NCI-H460 (cell line): ENCODE measurements around the gene SURF1. TPM values are rescaled to one million over a fixed set of nuclear protein-coding genes. Genes with fewer than 3 reads are reported as not detected.
"Not testable (repeated sequence)": the region's sequence is repeated elsewhere in the genome, so short reads cannot be mapped to it uniquely, and the experiment has no call there.

ENCODE experiments used
- DNase-seq: peaks from one replicate; pipeline ENCODE4 v3.0.0-alpha.2; 2016; ENCODE audit warnings: low read depth; ENCODE audit errors: extremely low read depth
- polyA plus RNA-seq: library from polyadenylated mRNA; depleted of rRNA; stranded (reverse); fragments of >200 nt; gene quantifications from 2 replicates; pipeline ENCODE4 v1.2.3, GENCODE V29; 2014; cell fraction: nucleus; rRNA removed
- total RNA-seq: library from RNA; depleted of rRNA; stranded (reverse); fragments of >200 nt; shearing (Covaris generic); gene quantifications from 2 replicates; pipeline ENCODE4 v1.2.3, GENCODE V29; 2014; rRNA removed

Gene SURF1, protein sequence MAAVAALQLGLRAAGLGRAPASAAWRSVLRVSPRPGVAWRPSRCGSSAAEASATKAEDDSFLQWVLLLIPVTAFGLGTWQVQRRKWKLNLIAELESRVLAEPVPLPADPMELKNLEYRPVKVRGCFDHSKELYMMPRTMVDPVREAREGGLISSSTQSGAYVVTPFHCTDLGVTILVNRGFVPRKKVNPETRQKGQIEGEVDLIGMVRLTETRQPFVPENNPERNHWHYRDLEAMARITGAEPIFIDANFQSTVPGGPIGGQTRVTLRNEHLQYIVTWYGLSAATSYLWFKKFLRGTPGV
- 17.3 and 23.8 TPM in 2 replicates for total RNA-seq
- 15.6 and 18.3 TPM in 2 replicates for polyA plus RNA-seq

DNA sequence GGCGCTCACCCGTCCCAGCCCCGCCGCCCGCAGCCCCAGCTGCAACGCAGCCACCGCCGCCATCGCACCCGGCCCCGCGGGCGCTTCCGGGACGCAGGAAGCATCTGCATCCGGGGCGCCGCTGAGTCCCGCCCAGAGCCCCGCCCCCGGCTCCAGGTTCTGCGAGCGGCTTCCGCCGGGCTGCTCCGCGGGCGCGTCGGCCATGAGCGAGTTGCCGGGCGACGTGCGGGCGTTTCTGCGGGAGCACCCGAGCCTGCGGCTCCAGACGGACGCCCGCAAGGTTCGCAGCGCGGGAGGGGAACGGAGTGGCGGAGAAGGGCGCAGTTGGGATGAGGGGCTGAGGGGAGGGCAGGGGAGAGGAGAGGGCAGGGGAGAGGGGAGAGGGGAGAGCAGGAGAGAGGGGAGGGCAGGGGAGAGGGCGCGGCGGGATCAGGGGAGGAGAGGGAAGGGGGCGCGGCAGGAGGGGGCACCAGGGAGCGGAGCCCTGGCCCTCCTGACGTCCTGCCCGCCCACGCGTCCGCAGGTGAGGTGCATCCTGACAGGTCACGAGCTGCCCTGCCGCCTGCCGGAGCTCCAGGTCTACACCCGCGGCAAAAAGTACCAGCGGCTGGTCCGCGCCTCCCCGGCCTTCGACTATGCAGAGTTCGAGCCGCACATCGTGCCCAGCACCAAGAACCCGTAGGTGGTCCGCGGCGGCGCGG, at the start of gene SURF1, which contains the start of gene SURF2:
Gene SURF1 (minus strand): TSS at position 97 of the 701 bp plus-strand sequence. CDS start 34 bp downstream, at position 63.
Gene SURF2 (plus strand): TSS at position 160 of the 701 bp plus-strand sequence. CDS start 43 bp downstream, at position 203.
- DNase-seq = peak; percentile 75

- no peak for DNase-seq
Measured at GRCh38 chr9:133405508-133406438, 49.5 kb upstream of the SURF1 start.

- no peak for DNase-seq
Measured at GRCh38 chr9:133404454-133405002, 48.2 kb upstream of the SURF1 start.

- DNase-seq = peak; percentile 21
Measured at GRCh38 chr9:133403766-133404453, 47.6 kb upstream of the SURF1 start.

DNA sequence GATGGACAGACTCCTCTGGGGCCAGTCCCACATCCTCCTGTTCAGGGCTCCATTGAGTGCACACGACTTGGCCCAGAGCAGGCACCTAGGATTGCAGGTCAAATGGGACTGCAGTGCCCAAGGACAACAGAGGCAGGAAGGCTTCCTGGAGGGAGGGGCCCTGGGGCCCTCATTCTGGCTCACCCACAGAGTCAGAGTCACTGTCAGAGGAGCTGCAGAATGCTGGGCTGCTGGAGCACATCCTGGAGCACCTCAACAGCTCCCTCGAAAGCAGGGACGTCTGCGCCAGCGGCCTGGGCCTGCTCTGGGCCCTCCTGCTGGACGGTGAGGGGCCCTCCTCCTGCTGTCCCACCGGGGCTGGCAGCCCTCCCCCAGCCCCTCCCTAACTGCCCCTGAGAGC, 46.4 kb upstream of the SURF1 start:
- DNase-seq = no peak

DNA sequence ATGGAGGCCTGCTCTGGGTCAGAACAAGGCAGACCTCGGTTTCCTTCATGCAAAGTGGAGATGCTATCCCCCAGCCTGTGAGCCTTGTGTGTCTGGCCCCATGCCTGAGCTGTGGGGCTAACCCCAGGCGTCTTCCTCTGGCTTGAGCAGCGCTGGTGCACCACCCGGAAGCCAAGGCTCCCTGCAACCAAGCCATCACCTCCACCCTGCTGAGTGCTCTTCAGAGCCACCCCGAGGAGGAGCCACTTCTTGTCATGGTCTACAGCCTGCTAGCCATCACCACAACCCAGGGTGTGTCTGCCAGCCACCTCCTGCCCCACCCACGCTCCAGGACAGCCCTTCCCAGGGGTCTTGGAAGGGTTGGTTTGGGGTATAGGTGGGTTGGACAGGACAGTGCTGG, 45.3 kb upstream of the SURF1 start:
- DNase-seq = no peak

- no peak for DNase-seq
Measured at GRCh38 chr9:133400292-133400691, 44.0 kb upstream of the SURF1 start.

DNA sequence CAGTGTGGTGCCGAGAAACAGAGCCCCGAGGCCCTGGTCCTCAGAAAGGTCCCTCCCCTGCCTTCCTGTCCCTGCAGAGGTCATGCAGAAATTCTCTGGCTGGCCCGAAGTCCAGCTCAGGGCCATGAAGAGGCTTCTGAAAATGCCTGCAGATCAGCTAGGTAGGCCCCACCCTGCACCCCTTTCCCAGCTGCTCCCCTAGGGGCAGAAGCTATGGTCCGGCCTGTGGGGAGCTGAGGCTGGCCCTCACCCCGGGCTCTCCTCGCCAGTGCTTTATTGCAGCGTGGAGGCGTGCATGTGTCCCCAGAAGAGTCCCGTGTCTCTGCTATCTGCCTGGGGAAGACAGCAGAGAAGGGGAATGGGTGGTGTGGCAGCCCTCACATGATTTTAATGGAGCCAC, 41.6 kb upstream of the SURF1 start:
- no peak for DNase-seq

DNA sequence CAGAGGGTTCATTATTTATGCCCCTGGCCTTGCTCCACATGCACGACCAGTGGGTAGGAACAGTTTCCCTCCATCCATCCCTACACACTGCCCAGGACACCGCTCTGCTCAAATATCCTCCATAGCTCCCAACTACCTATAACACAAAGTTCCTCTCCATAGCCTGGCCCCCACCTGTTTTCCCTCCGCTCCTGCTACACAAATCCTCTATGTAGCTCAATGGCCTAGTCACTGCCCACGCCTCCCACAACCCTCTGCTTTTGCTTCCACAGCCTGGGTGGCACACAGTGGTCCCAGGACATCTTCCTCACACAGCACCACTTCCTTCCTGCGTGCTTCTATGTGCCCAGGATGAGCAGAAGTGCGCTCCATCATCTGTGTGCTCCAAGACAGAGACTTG, 41.1 kb upstream of the SURF1 start:
- DNase-seq = no peak

GRCh38 chr9:133396952-133397351, 40.7 kb upstream of the SURF1 start:
- DNase-seq = no peak

GRCh38 chr9:133394687-133395271, 38.5 kb upstream of the SURF1 start:
- no peak for DNase-seq

- DNase-seq = no peak
Measured at GRCh38 chr9:133393399-133393798, 37.1 kb upstream of the SURF1 start.

GRCh38 chr9:133392308-133392707, 36.0 kb upstream of the SURF1 start:
- not testable (repeated sequence) for DNase-seq

- DNase-seq = not testable (repeated sequence)
Measured at GRCh38 chr9:133391449-133391848, 35.2 kb upstream of the SURF1 start.

DNA sequence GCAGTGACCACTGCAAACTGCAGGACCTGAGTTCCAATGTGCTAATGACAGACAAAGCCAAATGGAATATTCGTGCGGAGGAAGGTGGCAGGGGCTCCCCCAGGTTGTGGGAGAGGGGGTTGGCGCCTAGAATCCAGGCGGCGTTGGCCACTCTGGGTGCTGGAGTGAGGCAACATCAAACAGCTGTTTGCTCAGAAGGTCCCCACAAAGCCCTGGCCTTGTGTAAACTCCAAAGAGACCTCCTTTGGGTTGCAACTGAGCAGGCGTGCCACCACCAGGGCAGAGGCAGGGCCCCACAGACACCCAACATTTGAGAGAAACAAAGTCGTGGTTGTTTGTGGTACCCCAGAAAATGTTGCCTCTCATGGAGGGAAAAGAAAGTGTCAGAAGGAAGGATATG, 34.4 kb upstream of the SURF1 start:
- DNase-seq = no peak

GRCh38 chr9:133389562-133389961, 33.3 kb upstream of the SURF1 start:
- DNase-seq = no peak

- no peak for DNase-seq
Measured at GRCh38 chr9:133389025-133389557, 32.8 kb upstream of the SURF1 start.

GRCh38 chr9:133387680-133388079, 31.4 kb upstream of the SURF1 start:
- DNase-seq = no peak

DNA sequence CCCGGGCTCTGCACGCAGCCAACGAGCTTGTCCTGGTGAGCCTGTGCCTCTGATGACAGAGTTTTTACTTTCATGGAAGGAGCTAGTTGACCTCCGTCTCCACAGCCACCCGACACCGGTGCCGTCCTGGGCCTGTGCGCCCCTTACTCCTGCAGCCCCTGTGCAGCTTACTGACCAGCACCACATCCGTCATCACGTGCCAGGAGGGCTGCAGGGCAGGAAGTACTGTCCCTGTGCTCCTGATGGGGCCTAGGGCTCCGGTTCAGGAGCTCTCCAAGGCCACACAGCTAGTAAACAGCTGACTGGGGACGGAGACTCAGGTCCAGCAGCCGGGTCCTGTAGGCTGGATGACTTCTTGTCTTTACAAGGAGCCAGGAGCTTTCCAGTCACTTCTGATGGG, 30.1 kb upstream of the SURF1 start:
- DNase-seq = no peak
